IMR-90 (cell line): Measurements from ENCODE around the gene PASD1. TPM values are rescaled to one million over a fixed set of nuclear protein-coding genes. Genes with fewer than 3 reads are reported as not detected.
"Not testable (repeated sequence)": the region's sequence is repeated elsewhere in the genome, so short reads cannot be mapped to it uniquely, and the experiment has no call there.

ENCODE experiments used
- ATAC-seq: fragments of 200-7000 bp; cut with Tn5 transposase; 2 replicates; pipeline ENCODE4 v1.9.1; 2020; ENCODE audit warnings: low read depth, mild to moderate bottlenecking, moderate library complexity
- BruUV-seq: library from RNA; stranded (reverse); fragments of 400-500 nt; replicated peaks from 2 replicates; lab custom pipeline; 2021; lab: Mats Ljungman, UMichigan
- CTCF ChIA-PET: fragments of 300-600 bp; formaldehyde crosslinking; extraction: SDS; loops from one replicate; lab custom pipeline; 2021; ENCODE audit warnings: antibody characterized with exemption; lab: Yijun Ruan, JAX
- POLR2A ChIA-PET: fragments of 300-600 bp; sonication (Branson Sonifier 250); formaldehyde crosslinking; loops from one replicate; lab custom pipeline; 2022; ENCODE audit warnings: antibody characterized with exemption; ENCODE audit not compliant: unreplicated experiment; lab: Charles Lee
- DNase-seq: peaks from one replicate; pipeline ENCODE4 v3.0.0; 2013
- H2AFZ ChIP-seq: replicated peaks from 2 replicates; pipeline ENCODE3; 2013; ENCODE audit warnings: low read length, mild to moderate bottlenecking; ENCODE audit not compliant: poor library complexity
- H2AK5ac ChIP-seq: 2 replicates; pipeline ENCODE4 v1.6.1; 2013; ENCODE audit warnings: low read depth, low read length, inconsistent platforms
- H2AK9ac ChIP-seq: replicated peaks from 2 replicates; pipeline ENCODE3; 2013; ENCODE audit warnings: mild to moderate bottlenecking, low read depth, low read length, moderate library complexity; ENCODE audit not compliant: poor library complexity
- H2BK120ac ChIP-seq: 2 replicates; pipeline ENCODE4 v1.6.1; 2013; ENCODE audit warnings: low read depth, low read length, inconsistent platforms
- H2BK15ac ChIP-seq: 3 replicates; pipeline ENCODE4 v1.6.1; 2013; ENCODE audit warnings: low read depth, low read length, inconsistent platforms
- H2BK20ac ChIP-seq: 2 replicates; pipeline ENCODE4 v1.6.1; 2013; ENCODE audit warnings: low read depth, mild to moderate bottlenecking, inconsistent platforms, low read length, moderate library complexity
- H2BK5ac ChIP-seq: 2 replicates; pipeline ENCODE4 v1.6.1; 2013; ENCODE audit warnings: mild to moderate bottlenecking, low read depth, low read length, inconsistent platforms; ENCODE audit not compliant: poor library complexity, severe bottlenecking
- H3K14ac ChIP-seq: replicated peaks from 2 replicates; pipeline ENCODE4 v1.6.1; 2013; ENCODE audit warnings: low read depth, low read length, inconsistent platforms
- H3K18ac ChIP-seq: 2 replicates; pipeline ENCODE4 v1.6.1; 2013; ENCODE audit warnings: low read depth, low read length, control low read depth
- H3K23ac ChIP-seq: 2 replicates; pipeline ENCODE4 v1.6.1; 2013; ENCODE audit warnings: low read depth, low read length, inconsistent platforms
- H3K27ac ChIP-seq: 2 replicates; pipeline ENCODE4 v1.5.1; 2013; ENCODE audit warnings: mild to moderate bottlenecking, control low read depth, low read length; ENCODE audit not compliant: insufficient read depth
- H3K27me3 ChIP-seq: 2 replicates; pipeline ENCODE4 v1.6.1; 2013; ENCODE audit warnings: low read length; ENCODE audit not compliant: control insufficient read depth, insufficient read depth
- H3K36me3 ChIP-seq: 2 replicates; pipeline ENCODE4 v1.6.1; 2013; ENCODE audit warnings: low read length, mixed read lengths; ENCODE audit not compliant: control insufficient read depth, insufficient read depth
- H3K4ac ChIP-seq: 2 replicates; pipeline ENCODE4 v1.6.1; 2013; ENCODE audit warnings: low read depth, low read length, inconsistent platforms
- H3K4me1 ChIP-seq: 2 replicates; pipeline ENCODE4 v1.6.1; 2013; ENCODE audit warnings: low read length, mixed read lengths; ENCODE audit not compliant: control insufficient read depth, insufficient read depth
- H3K4me2 ChIP-seq: 2 replicates; pipeline ENCODE4 v1.6.1; 2013; ENCODE audit warnings: low read depth, mild to moderate bottlenecking, control low read depth, low read length, moderate library complexity
- H3K4me3 ChIP-seq: 2 replicates; pipeline ENCODE4 v1.5.1; 2013; ENCODE audit warnings: low read depth, mild to moderate bottlenecking, control low read depth, low read length, moderate library complexity; ENCODE audit not compliant: insufficient read depth
- H3K56ac ChIP-seq: 2 replicates; pipeline ENCODE4 v1.6.1; 2013; ENCODE audit warnings: low read length, inconsistent platforms; ENCODE audit not compliant: insufficient read depth; ENCODE audit errors: extremely low read depth
- H3K79me1 ChIP-seq, 2 experiments: 2 replicates each; pipeline ENCODE4 v1.6.1; 2013; ENCODE audit warnings: low read length in 2 of 2, inconsistent platforms in 1 of 2, low read depth in 1 of 2
- H3K9ac ChIP-seq: 2 replicates; pipeline ENCODE4 v1.6.1; 2013; ENCODE audit warnings: low read depth, low read length, control low read depth
- H3K9me1 ChIP-seq: 2 replicates; pipeline ENCODE4 v1.6.1; 2013; ENCODE audit warnings: low read length, inconsistent platforms; ENCODE audit not compliant: insufficient read depth
- H3K9me3 ChIP-seq: 2 replicates; pipeline ENCODE4 v1.6.1; 2013; ENCODE audit warnings: low read length; ENCODE audit not compliant: control insufficient read depth, insufficient read depth
- H4K20me1 ChIP-seq: 2 replicates; pipeline ENCODE4 v1.6.1; 2013; ENCODE audit warnings: low read length, inconsistent platforms; ENCODE audit not compliant: insufficient read depth
- H4K5ac ChIP-seq: 2 replicates; pipeline ENCODE4 v1.6.1; 2013; ENCODE audit warnings: mild to moderate bottlenecking, low read depth, low read length, control low read depth
- H4K8ac ChIP-seq, 2 experiments: 2 replicates each; pipeline ENCODE4 v1.6.1; 2013; ENCODE audit warnings: low read depth in 2 of 2, low read length in 2 of 2, control low read depth in 1 of 2, inconsistent platforms in 1 of 2
- H4K91ac ChIP-seq: 2 replicates; pipeline ENCODE4 v1.6.1; 2013; ENCODE audit warnings: low read depth, low read length, inconsistent platforms; ENCODE audit not compliant: insufficient read depth
- CHD1 ChIP-seq: IDR thresholded peaks from 2 replicates; pipeline ENCODE4 v1.6.1; 2012; ENCODE audit warnings: low read depth, low read length, improper control_type of control experiment
- POLR2A ChIP-seq: IDR thresholded peaks from 2 replicates; pipeline ENCODE4 v1.6.1; 2012; ENCODE audit warnings: mild to moderate bottlenecking, low read depth, low read length
- WGBS, 2 experiments: methylation state at CpG; one replicate each; pipeline versions ENCODE4 v1.1.5 to v1.1.7; 2013; ENCODE audit warnings: missing lambda C conversion rate in 2 of 2; ENCODE audit not compliant: insufficient read length in 1 of 2; ENCODE audit errors: extremely low coverage in 2 of 2; 5-methylcytosine and 5-hydroxymethylcytosine counted together
- dilution Hi-C: fragments of 300-500 bp; cut with HindIII; formaldehyde crosslinking; loops from one replicate; pipeline ENCODE4 v1.14.3; 2018; ENCODE audit warnings: low sequenced_read_pairs; ENCODE audit not compliant: unreplicated experiment
- in situ Hi-C: fragments of 300-500 bp; cut with MboI; formaldehyde crosslinking; loops from 3 replicates; pipeline ENCODE4 v1.14.3; 2019; ENCODE audit warnings: low sequenced_read_pairs, inconsistent platforms, mixed read lengths
- intact Hi-C: fragments of 100-400 bp; cut with micrococcal nuclease; formaldehyde crosslinking; loops from 2 replicates; pipeline ENCODE4 v1.10.0; 2022
- polyA plus RNA-seq, 3 experiments: library from polyadenylated mRNA; depleted of rRNA; stranded (reverse); fragments of >200 nt; gene quantifications; 2 replicates each; pipeline ENCODE4 v1.2.3, GENCODE V29; 2012; ENCODE audit warnings: low replicate concordance in 1 of 3
- total RNA-seq: library from RNA; depleted of rRNA; stranded (reverse); fragments of >200 nt; gene quantifications from 2 replicates; pipeline ENCODE4 v1.2.3, GENCODE V29; 2012

The PASD1 gene
- total and polyA plus RNA-seq, 2 of the 4 experiments (the other 2 are of a cell fraction): not detected

GRCh38 chrX:151570561-151570960 is 7.1 kb downstream of the PASD1 start:
- Histone ChIP-seq H3K4me3 (no peak overlapping the region), H3K27ac (no peak overlapping the region), H4K20me1 (no peaks in the 10 kb centered on the region), H3K56ac (no peak overlapping the region), H2AK9ac (no peak overlapping the region), H3K9me3 (peaks cover 7% of the 10 kb centered on the region; the same call in 1 of the 2 replicates), H3K9ac (no peak overlapping the region), H3K27me3 (no peaks in the 10 kb centered on the region), H2BK5ac (no peak overlapping the region), H3K4ac (no peak overlapping the region), H2AFZ (no peak overlapping the region), H3K36me3 (no peaks in the 10 kb centered on the region), H3K4me1 (no peaks in the 10 kb centered on the region), H3K4me2 (no peak overlapping the region), H4K91ac (no peak overlapping the region), H3K18ac (no peak overlapping the region), H2BK15ac (no peak overlapping the region), H3K14ac (no peak overlapping the region), H4K5ac (no peak overlapping the region), H3K23ac (no peak overlapping the region), H2BK120ac (no peak overlapping the region), H2BK20ac (no peak overlapping the region), H3K9me1 (no peaks in the 10 kb centered on the region), H3K79me1 (no peaks in the 10 kb centered on the region), H2AK5ac (no peak overlapping the region), H4K8ac (no peak overlapping the region)
- intact Hi-C loops: no loop called here
- in situ Hi-C loops: no loop called here
- no peak for DNase-seq
- ChIA-PET CTCF (no interaction called here), POLR2A (no interaction called here)
- BruUV-seq: no TSS peak
- TF ChIP-seq POLR2A (no peak), CHD1 (no peak)
- no peak for ATAC-seq
- no CpG with 5 or more reads among the region's 3 CpGs for WGBS, 2 experiments
- dilution Hi-C loops: no loop called here

- in situ Hi-C loops: not testable (repeated sequence)
These were observed 29.9 kb downstream of the PASD1 start for GRCh38 chrX:151593384-151593783.

More at GRCh38 chrX:151593384-151593783, 29.9 kb downstream of the PASD1 start:
- H3K27me3 ChIP-seq, H2BK20ac ChIP-seq, H3K4me2 ChIP-seq, H2AFZ ChIP-seq, dilution Hi-C loops, H2AK9ac ChIP-seq, intact Hi-C loops, H3K56ac ChIP-seq, H4K20me1 ChIP-seq, H3K9ac ChIP-seq, H3K14ac ChIP-seq, H4K5ac ChIP-seq, H3K36me3 ChIP-seq, H4K91ac ChIP-seq, H3K9me3 ChIP-seq, H3K27ac ChIP-seq, H2BK15ac ChIP-seq, H2AK5ac ChIP-seq, H3K4me3 ChIP-seq, H3K9me1 ChIP-seq, ATAC-seq, H2BK5ac ChIP-seq, CTCF ChIA-PET, DNase-seq, H3K18ac ChIP-seq, H3K23ac ChIP-seq, H3K4ac ChIP-seq, POLR2A ChIA-PET, H3K79me1 ChIP-seq, H4K8ac ChIP-seq, H3K4me1 ChIP-seq, H2BK120ac ChIP-seq, BruUV-seq: not testable (repeated sequence)
- no CpG with 5 or more reads among the region's 3 CpGs for WGBS, 2 experiments
